GM21515 (cell line): ENCODE data around the gene DMRT2.

ENCODE experiments used
- ATAC-seq: cut with Tn5 transposase; IDR thresholded peaks from one replicate; pipeline ENCODE4 v1.9.1; 2021; ENCODE audit not compliant: unreplicated experiment

The DMRT2 gene

DNA sequence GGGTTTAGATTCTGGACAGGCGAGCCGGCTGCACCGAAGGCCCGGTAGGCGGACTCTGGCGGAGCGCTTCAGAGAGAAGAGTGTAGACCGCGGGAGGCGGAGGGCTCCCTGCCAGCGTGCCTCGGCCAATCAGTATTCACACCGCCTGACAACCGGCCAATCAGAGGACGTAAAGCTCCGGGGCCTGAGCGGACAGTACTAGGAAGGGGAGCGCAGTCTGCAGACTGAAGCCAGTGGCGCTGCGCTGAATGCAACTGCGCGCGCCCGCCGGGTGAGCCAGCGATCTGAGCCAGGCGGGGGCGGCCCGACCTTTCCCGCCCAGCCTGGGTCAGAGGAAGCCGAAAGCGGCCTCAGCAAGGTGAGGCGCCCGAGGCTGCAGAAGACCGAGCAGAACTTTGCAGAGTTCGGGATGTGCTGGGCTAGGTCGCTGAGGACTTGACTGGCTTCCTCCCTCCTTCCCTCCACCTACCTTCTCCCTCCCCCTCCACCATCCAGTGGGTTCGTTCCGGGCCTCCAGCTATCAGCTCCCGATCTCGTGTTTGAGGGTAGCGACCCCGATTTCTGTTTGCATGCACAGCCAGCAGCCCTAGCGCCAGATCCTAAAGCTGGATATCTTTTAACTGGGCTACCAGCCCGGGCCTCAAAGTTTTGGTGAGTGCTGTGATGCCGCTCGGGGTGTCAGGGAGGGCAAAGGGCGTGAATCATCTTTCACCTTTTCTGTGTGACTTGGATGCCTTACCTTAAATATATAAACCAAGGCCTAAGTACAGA, at the start of gene DMRT2:
TSS of gene DMRT2 (plus strand) at position 233 of the 771 bp plus-strand sequence. CDS start 1,257 bp downstream, outside the sequence.
- peak; percentile 87 for ATAC-seq

DNA sequence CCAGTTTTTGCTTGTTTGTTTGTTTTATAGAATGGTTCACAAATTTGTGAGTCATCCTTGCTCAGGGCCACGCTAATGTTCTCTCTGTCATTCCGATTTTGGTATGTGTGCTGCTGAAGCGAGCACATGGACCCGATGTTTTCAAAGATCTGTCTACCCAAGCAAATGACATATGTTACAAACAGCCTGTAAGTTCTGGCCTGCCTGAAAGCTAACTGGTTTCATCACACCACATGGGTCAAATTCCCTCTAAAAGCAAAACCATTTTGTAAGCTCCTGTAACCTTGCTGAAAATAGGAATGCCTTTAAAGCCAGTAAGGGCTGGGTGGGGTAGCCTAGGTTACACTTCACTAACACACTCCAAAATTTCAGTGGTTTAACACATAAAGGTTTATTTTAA, 48.3 kb upstream of the DMRT2 start:
- ATAC-seq, result no peak

DNA sequence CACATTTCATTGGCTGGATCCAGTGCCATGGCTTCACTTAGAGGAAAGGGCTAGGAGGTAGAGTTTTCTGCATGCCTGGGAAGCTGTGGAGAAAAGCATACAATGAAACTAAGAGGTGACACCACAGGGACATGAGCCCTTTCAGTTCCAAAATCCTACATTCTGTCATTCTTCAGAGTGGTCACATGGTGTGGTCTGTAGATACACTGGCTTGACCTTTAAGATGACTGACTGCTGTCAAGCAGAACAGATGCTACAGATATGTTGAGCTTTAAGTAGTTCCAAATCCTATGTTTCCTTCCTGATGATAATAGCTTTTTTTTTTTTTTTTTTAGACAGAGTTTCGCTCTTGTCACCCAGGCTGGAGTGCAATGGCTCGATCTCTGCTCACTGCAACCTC, 47.5 kb upstream of the DMRT2 start:
- no peak for ATAC-seq

DNA sequence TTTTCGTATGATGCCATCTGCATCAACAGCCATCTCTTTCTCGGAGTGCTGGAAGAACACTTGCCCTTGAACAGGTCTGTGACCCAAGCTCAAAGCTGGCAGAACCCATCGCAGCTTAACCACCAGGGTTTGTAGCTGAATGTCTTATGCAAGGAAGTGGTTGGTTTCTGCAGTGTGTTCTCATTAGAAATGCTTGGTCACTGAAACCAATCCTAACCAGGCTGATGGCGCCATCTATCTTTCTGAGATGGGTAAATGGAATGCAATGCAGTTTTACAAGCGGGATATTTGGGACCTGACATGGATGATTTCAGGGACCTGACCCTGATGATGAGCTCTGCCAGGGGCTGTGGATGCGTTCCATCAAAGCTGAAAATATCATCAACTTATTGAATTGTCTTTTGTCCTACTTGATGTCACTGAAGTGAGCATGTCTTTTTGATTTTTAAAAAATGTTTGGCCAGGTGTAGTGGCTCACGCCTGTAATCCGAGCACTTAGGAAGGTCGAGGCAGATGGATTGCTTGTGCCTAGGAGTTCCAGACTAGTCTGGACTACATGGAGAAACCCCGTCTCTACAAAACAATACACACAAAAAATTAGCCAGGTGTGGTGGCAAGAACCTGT, 45.0 kb upstream of the DMRT2 start:
- ATAC-seq, result peak; percentile 61

DNA sequence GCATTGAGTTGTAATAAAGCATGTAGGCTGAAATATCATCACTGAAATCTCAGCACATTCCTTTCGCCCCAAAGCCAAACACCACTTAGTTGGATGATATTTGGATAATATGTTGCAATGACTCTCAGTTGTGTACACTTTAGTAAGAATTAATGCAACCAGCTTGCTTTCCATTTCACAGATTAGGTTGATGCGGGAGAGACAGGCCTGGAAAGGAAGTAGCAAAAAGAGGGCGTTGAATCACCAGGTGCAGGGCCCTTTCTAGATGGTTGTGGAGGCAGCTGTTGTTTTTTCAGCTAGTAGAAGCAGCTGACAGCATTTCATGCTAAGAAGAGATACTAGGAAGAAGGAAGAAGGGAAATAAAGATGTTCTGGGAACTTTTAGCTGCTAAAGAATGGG, 42.8 kb upstream of the DMRT2 start:
- ATAC-seq, result no peak

DNA sequence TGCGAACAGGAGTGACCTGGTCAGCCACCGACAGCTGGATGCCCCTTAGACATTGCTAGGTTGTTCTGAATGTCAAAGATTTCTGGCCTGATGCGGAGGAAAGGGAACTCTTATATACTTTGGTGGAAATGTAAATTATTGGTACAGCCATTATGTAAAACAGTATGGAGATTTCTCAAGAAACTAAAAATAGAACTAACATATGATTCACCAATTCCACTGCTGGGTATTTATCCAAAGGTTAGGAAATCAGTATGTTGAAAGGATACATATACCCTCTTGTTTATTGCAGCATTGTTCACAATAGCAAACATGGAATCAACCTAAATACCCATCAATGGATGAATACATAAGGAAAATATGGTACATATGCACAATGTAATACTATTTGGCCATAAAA, 41.9 kb upstream of the DMRT2 start:
- ATAC-seq, result no peak

DNA sequence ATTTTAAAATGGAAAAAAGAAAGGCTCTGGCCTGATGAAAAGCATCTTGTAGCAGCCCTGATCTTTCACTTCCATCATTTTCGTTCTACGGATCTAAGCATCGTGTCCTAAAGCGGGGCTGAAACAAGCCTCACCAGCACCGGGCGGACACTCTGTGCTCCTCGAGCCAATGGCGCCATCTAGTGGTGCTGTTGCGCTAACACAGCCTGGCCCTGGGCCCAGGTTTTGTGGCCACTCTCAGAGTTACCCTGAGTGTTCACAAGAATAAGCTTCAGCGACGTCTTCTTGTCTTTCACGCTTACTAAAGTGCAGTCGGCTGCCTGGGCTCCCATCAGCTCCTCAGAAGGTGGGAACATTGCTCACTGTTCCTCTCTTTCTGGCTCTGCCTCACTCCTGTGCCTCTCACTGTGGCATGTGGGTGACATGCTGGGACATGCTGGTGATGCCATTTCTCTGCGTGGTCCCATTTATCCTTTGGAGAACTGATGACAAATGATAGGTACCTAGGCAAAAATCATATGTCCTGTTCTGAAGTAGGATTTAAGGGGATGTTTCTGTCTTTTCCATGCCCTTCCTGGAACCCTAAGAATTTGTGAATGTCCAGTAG, 41.0 kb upstream of the DMRT2 start:
- peak; percentile 95 for ATAC-seq

DNA sequence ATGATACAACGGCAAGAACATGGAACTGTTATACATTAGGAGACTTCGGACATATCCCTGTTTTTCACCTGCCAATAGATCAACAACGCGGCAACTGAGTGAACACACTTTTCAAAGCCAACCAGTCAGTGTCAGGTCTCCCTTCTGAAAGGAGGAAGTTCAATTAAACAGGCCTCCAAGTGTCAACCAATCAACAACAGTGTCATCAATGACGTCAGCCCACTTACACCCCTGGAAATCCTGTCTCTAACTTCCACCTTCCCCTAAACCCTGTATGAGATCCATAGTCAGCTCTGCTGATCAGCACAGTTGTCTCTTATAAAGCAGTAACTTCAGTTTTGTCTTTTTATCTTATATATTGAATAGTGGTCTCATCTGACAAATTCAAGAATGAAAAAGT, 37.1 kb upstream of the DMRT2 start:
- ATAC-seq, result no peak

DNA sequence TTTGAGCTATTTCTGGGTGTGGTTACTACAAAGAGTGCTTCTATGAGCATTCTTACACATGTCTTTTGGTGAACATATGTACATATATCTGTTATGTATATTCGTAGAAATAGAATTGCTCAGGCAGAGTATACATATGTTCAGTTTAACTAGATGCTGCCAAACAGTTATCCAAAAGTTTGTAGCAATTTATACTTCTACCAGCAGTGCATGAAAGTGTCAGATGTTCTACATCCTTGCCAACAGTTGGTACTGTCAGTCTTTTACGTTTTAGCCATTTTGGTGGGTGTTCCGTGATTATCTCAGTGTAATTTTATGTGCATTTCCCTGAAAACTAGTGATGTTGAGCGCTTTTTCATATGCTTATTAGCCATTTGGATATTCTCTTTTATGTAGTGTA, 35.9 kb upstream of the DMRT2 start:
- ATAC-seq, result no peak

DNA sequence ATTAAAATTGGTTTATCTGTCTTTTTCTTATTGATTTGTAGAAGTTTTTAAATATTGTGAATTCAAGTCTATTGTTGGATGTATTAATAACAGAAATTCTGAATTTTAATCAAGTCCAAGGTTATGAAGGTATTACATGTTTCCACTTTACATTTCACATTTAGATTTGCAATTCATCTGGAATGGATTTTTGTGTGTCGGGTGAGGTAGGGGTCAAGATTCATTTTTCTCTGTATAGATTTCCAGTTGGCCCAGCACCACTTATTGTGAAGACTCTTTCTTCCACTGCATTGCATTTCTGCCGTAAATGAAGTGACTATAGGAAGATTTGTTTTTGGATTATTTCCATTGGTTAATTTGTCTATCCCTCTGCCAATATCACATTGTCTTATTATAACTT, 35.5 kb upstream of the DMRT2 start:
- no peak for ATAC-seq

DNA sequence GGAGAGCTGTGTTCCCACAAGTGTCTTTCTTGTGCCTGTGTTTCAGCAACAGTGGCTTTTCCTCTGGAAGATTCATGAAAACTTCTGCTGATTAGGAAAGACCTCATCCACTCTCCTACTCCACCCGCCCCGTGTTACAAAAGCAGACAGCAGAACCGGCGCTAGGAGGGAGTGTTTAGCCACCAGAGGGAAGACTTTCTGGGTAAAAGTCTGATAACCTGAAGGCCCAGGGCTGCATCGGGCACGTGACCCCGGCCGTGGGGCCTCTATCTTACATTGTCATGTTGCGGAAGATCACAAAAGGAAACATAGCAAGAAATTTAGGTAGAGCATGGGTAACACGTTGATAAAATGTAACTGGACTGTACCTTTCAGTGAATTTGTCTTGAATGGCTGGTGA, 32.0 kb upstream of the DMRT2 start:
- no peak for ATAC-seq

DNA sequence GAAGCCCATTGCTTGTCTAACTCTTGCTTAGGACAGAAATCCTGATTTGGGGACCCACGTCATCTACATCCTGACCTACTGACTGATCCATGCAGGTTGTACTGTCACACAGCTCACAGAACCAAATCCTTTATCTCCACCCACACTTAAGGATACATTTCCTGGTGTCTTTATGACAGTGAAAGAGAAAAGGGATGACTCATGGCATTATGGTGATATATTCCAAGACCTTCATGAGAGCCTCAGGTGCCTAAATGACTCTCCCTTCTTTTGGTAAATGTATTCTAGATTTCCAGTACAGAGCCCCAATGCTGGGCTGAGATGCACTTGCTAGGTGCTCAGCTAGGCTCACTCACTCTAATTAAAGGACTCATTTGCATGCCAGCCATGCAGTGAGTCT, 26.0 kb upstream of the DMRT2 start:
- ATAC-seq, result no peak

DNA sequence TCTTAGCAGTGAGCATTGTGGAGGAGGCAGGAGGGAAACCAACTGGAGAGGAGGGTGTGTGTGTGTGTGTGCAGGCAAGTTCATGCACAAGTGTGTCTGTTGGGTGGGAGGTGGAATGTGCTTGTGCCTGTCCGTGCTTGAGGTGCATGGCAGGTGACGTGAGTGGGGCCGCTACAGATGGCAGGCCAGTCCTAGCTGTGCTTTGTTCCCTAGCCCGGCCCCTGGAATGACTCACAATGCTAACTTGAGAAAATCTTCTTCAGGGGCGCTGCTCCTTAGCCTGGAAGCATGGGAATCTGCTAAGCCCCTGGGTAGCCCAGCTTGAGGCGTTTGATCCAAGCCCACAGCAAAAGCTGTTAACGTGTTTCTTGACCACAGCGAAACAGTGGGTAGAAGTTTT, 25.0 kb upstream of the DMRT2 start:
- no peak for ATAC-seq

DNA sequence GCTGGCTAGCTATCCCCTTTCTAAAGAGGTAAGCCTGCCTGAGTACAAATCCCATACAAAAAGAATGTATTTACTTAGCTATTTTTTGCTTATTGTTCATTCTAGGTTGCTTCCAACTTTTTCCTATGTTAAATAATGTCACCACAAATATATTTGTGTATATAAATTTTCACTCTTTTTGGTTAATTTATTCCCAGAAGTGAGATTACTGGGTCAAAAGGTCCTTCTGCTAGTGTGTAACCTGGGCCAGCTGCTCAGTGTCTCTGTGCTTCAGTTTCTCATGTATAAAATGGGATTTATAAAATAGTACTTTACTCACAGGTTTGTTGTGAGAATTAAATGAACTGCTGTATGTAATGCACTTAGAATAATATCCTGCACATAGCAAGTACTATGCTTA, 23.9 kb upstream of the DMRT2 start:
- no peak for ATAC-seq

DNA sequence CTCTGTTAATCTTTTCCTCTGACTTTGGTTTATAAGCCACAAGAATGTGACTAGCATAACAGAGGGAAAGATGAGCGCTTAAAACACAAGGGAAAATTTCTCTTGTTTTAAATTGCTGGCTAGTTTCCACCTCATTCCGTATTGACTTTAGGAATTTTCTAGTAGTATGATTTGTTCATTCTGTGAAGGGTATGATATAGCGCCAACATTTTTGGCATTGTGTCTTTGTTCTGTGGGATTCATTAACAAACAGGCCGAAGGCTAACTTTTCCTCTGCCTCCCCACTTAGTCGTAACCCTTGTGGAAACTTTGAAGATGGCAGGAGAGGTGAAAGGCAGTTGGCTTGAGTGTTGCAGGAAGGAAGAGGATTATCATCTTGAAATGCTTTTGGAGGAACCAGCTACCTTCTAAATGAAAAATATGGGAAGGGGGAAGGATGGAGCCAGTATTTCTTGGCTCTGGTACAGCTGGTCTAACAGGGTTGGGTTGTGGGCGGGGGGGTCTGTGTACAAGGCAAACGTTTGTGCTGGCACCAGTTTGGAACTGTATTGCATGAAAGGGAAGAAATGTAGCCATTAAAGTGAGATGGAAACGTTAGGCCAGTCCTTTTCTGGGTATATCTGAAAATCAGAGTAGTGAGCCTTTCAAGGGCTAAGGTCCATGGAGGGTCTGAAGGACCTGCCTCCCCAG, 21.5 kb upstream of the DMRT2 start:
- no peak for ATAC-seq

DNA sequence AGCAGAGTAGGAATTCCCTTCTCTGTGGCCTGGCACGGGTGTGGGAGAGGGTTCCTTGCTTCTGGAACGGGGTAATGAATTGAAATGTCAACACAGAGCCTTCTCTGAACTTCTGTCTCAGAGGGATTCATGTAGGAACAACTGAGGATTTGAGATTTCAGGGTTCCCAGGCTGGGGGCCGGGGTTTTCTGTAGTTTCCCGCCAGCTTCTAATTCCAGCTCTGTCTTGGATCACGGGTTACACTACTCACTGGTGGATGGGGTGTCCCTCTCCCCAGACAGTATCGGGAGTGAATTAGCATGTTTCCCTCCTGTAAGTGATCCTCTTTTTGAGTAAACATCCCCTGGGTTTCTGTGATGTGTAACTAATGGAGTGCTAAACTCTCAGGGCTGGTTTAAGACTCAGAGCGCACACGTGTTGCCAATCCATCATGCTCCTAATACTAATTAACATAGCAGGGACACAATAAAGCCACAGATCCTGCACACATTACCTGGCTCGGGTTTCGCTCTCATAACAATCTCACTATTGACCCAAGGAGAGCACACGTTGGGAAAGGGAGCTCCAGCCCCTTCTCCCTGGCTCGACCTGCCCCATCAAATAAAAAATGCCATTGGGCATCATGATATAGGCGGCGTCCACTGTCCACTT, 18.1 kb upstream of the DMRT2 start:
- ATAC-seq, result no peak

DNA sequence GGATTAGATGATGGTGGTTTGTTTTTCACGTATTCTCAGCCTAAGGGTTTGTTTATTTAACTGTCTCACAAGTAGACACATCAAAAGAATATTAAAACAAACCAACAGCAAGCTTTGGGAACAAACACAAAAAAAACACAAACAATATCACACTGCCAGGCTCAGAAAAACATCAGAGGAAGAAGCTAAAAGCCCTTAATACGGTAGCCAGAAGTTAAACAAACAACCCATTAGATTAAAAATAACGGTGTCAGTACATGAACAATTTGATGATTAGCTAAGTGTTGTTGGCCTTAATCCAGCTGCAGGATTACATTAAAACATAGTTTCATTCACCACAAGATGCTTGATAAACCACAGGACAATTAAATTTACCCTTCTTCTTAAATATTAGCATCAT, 15.9 kb upstream of the DMRT2 start:
- ATAC-seq, result no peak

DNA sequence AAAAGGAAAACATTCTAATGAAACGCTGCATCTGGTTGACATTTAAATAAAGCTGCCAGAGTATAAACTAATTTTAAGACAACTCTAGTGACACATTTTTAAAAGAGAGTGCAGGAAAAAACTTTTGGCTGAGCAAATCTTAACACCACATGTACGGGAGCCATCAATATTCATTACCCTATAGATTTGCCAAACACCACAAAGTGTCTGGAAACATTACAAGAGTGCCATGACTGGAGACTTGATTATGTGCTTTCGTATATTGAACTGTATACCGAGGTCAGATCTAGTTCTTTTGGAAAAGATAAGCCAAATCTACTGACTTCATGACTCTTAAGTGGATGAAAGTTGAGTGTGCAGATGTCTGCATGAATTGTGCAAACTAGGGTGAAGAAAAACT, 10.6 kb upstream of the DMRT2 start:
- no peak for ATAC-seq

DNA sequence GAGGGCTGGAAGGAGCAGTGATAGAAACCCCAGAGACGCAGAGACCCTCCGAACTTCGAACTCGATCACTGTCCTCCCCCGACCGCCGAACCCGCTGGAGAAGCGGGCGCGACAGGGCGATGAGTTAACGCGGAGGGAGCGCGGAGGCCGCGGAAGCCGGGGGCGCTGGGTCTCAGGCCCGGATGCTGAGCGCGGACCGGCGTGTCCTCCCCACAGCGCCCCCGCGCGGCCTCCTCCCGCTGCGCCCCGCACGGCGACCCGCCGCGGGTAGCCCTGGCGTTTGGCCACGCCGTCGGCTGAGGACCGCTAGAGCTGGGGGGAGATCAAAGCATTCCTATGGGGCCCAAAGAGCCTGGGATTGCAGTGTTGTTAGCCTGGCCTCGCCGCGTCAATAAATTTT, 7.7 kb upstream of the DMRT2 start:
- no peak for ATAC-seq

DNA sequence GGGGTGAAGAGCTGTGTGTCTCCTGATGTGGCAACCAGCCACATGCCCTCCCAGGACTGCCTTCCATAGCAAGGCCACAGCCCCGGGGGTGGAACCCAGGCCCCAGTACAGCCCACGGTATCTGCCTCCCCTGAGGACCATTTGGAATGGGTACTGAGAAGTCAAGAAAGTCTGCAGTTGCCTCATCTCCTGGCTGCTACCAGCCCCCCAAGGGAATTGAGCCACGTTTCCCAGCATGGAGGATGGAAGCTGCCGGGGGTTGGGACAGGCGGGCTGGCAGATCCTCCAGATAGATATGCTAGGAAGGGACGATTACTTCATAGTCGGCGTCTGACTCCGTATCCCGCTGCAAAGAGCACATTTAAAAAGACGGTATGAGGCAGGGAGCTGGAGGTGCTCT, 5.5 kb upstream of the DMRT2 start:
- ATAC-seq, result no peak
